GM12878 (cell line): Measurements from ENCODE around the gene KIRREL2. TPM values are rescaled to one million over a fixed set of nuclear protein-coding genes. Genes with fewer than 3 reads are reported as not detected.
"Not testable (repeated sequence)": the region's sequence is repeated elsewhere in the genome, so short reads cannot be mapped to it uniquely, and the experiment has no call there.

ENCODE experiments used
- ATAC-seq: fragments of 200-7000 bp; cut with Tn5 transposase; 3 replicates; pipeline ENCODE4 v1.9.1; 2020; ENCODE audit warnings: mild to moderate bottlenecking, moderate library complexity
- BruUV-seq: library from RNA; stranded (reverse); fragments of 400-500 nt; replicated peaks from 2 replicates; lab custom pipeline; 2021; lab: Mats Ljungman, UMichigan
- CTCF ChIA-PET: fragments of 300-600 bp; sonication (Branson Sonifier 250); formaldehyde crosslinking; extraction: SDS; loops from one replicate; lab custom pipeline; 2021; ENCODE audit warnings: inconsistent platforms; lab: Yijun Ruan, JAX
- POLR2A ChIA-PET: fragments of 350-600 bp; formaldehyde crosslinking; extraction: SDS; loops from one replicate; lab custom pipeline; 2021; ENCODE audit warnings: inconsistent platforms; lab: Charles Lee
- RAD21 ChIA-PET: fragments of 300-600 bp; sonication (Branson Sonifier 250); formaldehyde crosslinking; loops from one replicate; lab custom pipeline; 2023; ENCODE audit warnings: antibody characterized with exemption; ENCODE audit not compliant: unreplicated experiment; lab: Charles Lee
- SMC1A ChIA-PET: fragments of 300-600 bp; sonication (Branson Sonifier 250); formaldehyde crosslinking; loops from one replicate; lab custom pipeline; 2023; ENCODE audit not compliant: unreplicated experiment, uncharacterized antibody; lab: Charles Lee
- DNase-seq: peaks from one replicate; pipeline ENCODE4 v3.0.0-alpha.2; 2011; ENCODE audit warnings: low read depth, low spot score
- FAIRE-seq: peaks from 3 replicates; lab custom pipeline; 2011; peaks lifted over from hg19 to GRCh38; lab: Jason Lieb, UNC
- H2AFZ ChIP-seq: 2 replicates; pipeline ENCODE4 v1.6.0; 2011; ENCODE audit warnings: low read depth, low read length, control low read depth; ENCODE audit not compliant: control insufficient read depth
- H3K27ac ChIP-seq: 2 replicates; pipeline ENCODE4 v1.5.1; 2011; ENCODE audit warnings: control low read depth; ENCODE audit not compliant: control insufficient read depth, insufficient read depth
- H3K27me3 ChIP-seq, 2 experiments: replicated peaks in 1 of 2; 2 replicates each; pipeline versions ENCODE4 v1.6.0 to v1.6.1; 2011; ENCODE audit warnings: low read length in 1 of 2; ENCODE audit not compliant: control insufficient read depth in 2 of 2, insufficient read depth in 2 of 2
- H3K36me3 ChIP-seq, 2 experiments: 2 replicates each; pipeline ENCODE4 v1.5.1; 2011; ENCODE audit warnings: low read length in 1 of 2; ENCODE audit not compliant: control insufficient read depth in 2 of 2, insufficient read depth in 2 of 2
- H3K4me1 ChIP-seq: 2 replicates; pipeline ENCODE4 v1.6.1; 2011; ENCODE audit warnings: mild to moderate bottlenecking, low read length, moderate library complexity, mixed read lengths; ENCODE audit not compliant: control insufficient read depth, insufficient read depth
- H3K4me2 ChIP-seq: 2 replicates; pipeline ENCODE4 v1.6.0; 2011; ENCODE audit warnings: control low read depth; ENCODE audit not compliant: control insufficient read depth, insufficient read depth
- H3K4me3 ChIP-seq: fragments of 200-600 bp; sonication (generic); 2 replicates; pipeline ENCODE4 v1.5.1; 2016
- H3K79me2 ChIP-seq: 2 replicates; pipeline ENCODE4 v1.6.0; 2011; ENCODE audit warnings: low read length; ENCODE audit not compliant: control insufficient read depth, insufficient read depth
- H3K9ac ChIP-seq: 2 replicates; pipeline ENCODE4 v1.8.0; 2011; ENCODE audit warnings: low read length, control low read depth, mixed read lengths; ENCODE audit not compliant: control insufficient read depth, insufficient read depth
- H3K9me3 ChIP-seq: replicated peaks from 3 replicates; pipeline ENCODE4 v1.5.1; 2011; ENCODE audit warnings: mild to moderate bottlenecking, low read length; ENCODE audit not compliant: control insufficient read depth, insufficient read depth
- H4K20me1 ChIP-seq: 2 replicates; pipeline ENCODE4 v1.6.0; 2011; ENCODE audit not compliant: control insufficient read depth, insufficient read depth
- PKNOX1 ChIP-seq: fragments of 450-650 bp; IDR thresholded peaks from 2 replicates; pipeline ENCODE4 v1.6.1; 2016; ENCODE audit warnings: mild to moderate bottlenecking
- POLR2AphosphoS2 ChIP-seq: IDR thresholded peaks from 2 replicates; pipeline ENCODE4 v1.6.1; 2011; ENCODE audit warnings: low read depth, mild to moderate bottlenecking, low read length, improper control_type of control experiment, moderate library complexity
- RAD51 ChIP-seq: fragments of 450-650 bp; IDR thresholded peaks from 2 replicates; pipeline ENCODE4 v1.6.1; 2016; ENCODE audit warnings: moderate library complexity, mild to moderate bottlenecking, inconsistent platforms
- RCOR1 ChIP-seq: conservative IDR thresholded peaks from 2 replicates; pipeline ENCODE4 v1.6.1; 2012; ENCODE audit warnings: low read depth, low read length, improper control_type of control experiment
- SMARCA5 ChIP-seq: fragments of 450-650 bp; IDR thresholded peaks from 2 replicates; pipeline ENCODE4 v1.6.1; 2017; ENCODE audit warnings: mild to moderate bottlenecking
- ZNF217 ChIP-seq: fragments of 450-650 bp; IDR thresholded peaks from 2 replicates; pipeline ENCODE4 v1.6.1; 2017; ENCODE audit warnings: antibody characterized with exemption, mild to moderate bottlenecking
- WGBS: methylation state at CpG from one replicate; pipeline ENCODE4 v1.1.6; 2016; ENCODE audit warnings: low lambda C conversion rate; ENCODE audit not compliant: insufficient replicate concordance, insufficient coverage; ENCODE audit errors: missing lambda C conversion rate; 5-methylcytosine and 5-hydroxymethylcytosine counted together
- in situ Hi-C: fragments of 300-500 bp; cut with MboI; formaldehyde crosslinking; loops from 9 replicates; pipeline ENCODE4 v1.14.3; 2018; ENCODE audit warnings: mixed read lengths
- intact Hi-C: fragments of 100-400 bp; cut with micrococcal nuclease; formaldehyde crosslinking; loops from one replicate; pipeline ENCODE4 v1.14.2; 2022; ENCODE audit not compliant: unreplicated experiment
- polyA plus RNA-seq, 11 experiments: library from polyadenylated mRNA; depleted of rRNA in 4 of 11; unstranded in 6 of 11; stranded (reverse) in 5 of 11; fragments of >200 nt; fragmentation: Nextera tagmentation in 4 of 11; fragmentation: Illumina TruSeq in 1 of 11; extraction: Ambion mirVana in 4 of 11; extraction: Trizol in 1 of 11; gene quantifications; 1 replicate in 1 of 11; 2 replicates in 10 of 11; pipeline versions ENCODE4 v1.2.1 to v1.2.3, GENCODE V29; 2011 to 2016; ENCODE audit warnings: inconsistent platforms in 2 of 11, missing spikeins in 2 of 11, low read depth in 1 of 11
- total RNA-seq, 4 experiments: library from RNA; depleted of rRNA in 3 of 4; stranded (reverse); fragments of >200 nt in 3 of 4; fragmentation: Illumina TruSeq in 1 of 4; extraction: Trizol in 1 of 4; gene quantifications; 2 replicates each; pipeline versions ENCODE4 v1.2.1 to v1.2.3, GENCODE V29; 2013 to 2021

Gene KIRREL2
- total and polyA plus RNA-seq, 10 of the 15 experiments (the other 5 are each of a cell fraction or from before 2014, with no cell fraction given) = 0.03 to 0.06 TPM; not detected in 8

GRCh38 chr19:35909684-35910035 lies 52.9 kb downstream of the KIRREL2 start:
- no peak overlapping the region for H3K4me3 ChIP-seq
- no peaks in the 10 kb centered on the region for H3K9me3 ChIP-seq
- H3K27me3 ChIP-seq = no peaks in the 10 kb centered on the region
- TF ChIP-seq SMARCA5 (peak; percentile 15; the same call in 1 of the 2 replicates), RAD51 (no peak), POLR2AphosphoS2 (no peak), RCOR1 (no peak), ZNF217 (no peak), PKNOX1 (no peak)
- H4K20me1 ChIP-seq = no peaks in the 10 kb centered on the region
- peak overlapping the region; percentile 89 for H2AFZ ChIP-seq
- H3K4me1 ChIP-seq = peaks cover 55% of the 10 kb centered on the region
- H3K4me2 ChIP-seq = peak overlapping the region; percentile 84
- FAIRE-seq (no peak), DNase-seq (no peak), ATAC-seq (no peak)
- 68% methylated on average over 6 of the region's 6 CpGs for WGBS
- H3K9ac ChIP-seq = peak overlapping the region; percentile 67
- H3K36me3 ChIP-seq = no peaks in the 10 kb centered on the region
- H3K79me2 ChIP-seq = no peaks in the 10 kb centered on the region
- RAD21 ChIA-PET = interaction anchor here (1.0 to 1.7 kb wide), 4 partner anchors 9 to 166 kb away, joined by 4 to 10 read pairs (median 5); partner anchors contain the start of gene NFKBID
- POLR2A ChIA-PET = interaction anchor here (1.0 to 1.6 kb wide), 3 partner anchors 9 to 22 kb away, joined by 3 to 6 read pairs (median 4); partner anchors contain the start of gene NFKBID
- no TSS peak for BruUV-seq
- CTCF ChIA-PET = interaction anchor here (0.6 to 1.7 kb wide), 3 partner anchors 21 to 196 kb away, joined by 3 to 7 read pairs (median 5); no protein-coding TSS in a partner anchor
- in situ Hi-C loops (loop anchor here (10.0 kb wide), 1 partner anchor 575 kb away; no protein-coding TSS in a partner anchor), intact Hi-C loops (no loop called here)
- SMC1A ChIA-PET = interaction anchor here (1.5 kb wide), 1 partner anchor 21 kb away, joined by 4 read pairs; no protein-coding TSS in a partner anchor
- peak overlapping the region; percentile 88 for H3K27ac ChIP-seq

GRCh38 chr19:35910355-35910754 lies 53.6 kb downstream of the KIRREL2 start:
- H3K79me2 ChIP-seq, BruUV-seq, H3K9ac ChIP-seq, RAD21 ChIA-PET, H2AFZ ChIP-seq, in situ Hi-C loops, H4K20me1 ChIP-seq, H3K27ac ChIP-seq, FAIRE-seq, intact Hi-C loops, H3K4me2 ChIP-seq, H3K4me3 ChIP-seq, ATAC-seq, H3K27me3 ChIP-seq, H3K36me3 ChIP-seq, DNase-seq, H3K9me3 ChIP-seq: not testable (repeated sequence)
- WGBS = 96% methylated on average over 14 of the region's 14 CpGs
- CTCF ChIA-PET = interaction anchor here (0.6 kb wide), 1 partner anchor 28 kb away, joined by 3 read pairs; no protein-coding TSS in a partner anchor
- H3K4me1 ChIP-seq = peaks cover 59% of the 10 kb centered on the region
- POLR2A ChIA-PET = interaction anchor here (1.0 to 1.6 kb wide), 2 partner anchors 19 to 21 kb away, joined by 3 to 4 read pairs; no protein-coding TSS in a partner anchor
- SMC1A ChIA-PET = interaction anchor here (1.0 to 1.5 kb wide), 2 partner anchors 16 to 21 kb away, joined by 4 read pairs; no protein-coding TSS in a partner anchor
